HG03103 (cell line): ENCODE results near the gene DCDC2C.

Experiments used
- ATAC-seq: cut with Tn5 transposase; IDR thresholded peaks from one replicate; pipeline ENCODE4 v1.9.1; 2021; ENCODE audit warnings: low read depth; ENCODE audit not compliant: unreplicated experiment

DCDC2C gene

GRCh38 chr2:3741867-3742602, 38.7 kb downstream of the DCDC2C start:
- ATAC-seq = no peak

- no peak for ATAC-seq
These were observed 39.6 kb downstream of the DCDC2C start for GRCh38 chr2:3742743-3743508.

- ATAC-seq = no peak
These were observed 40.7 kb downstream of the DCDC2C start for GRCh38 chr2:3743951-3744555.

- no peak for ATAC-seq
These were observed 42.5 kb downstream of the DCDC2C start for GRCh38 chr2:3745920-3746319.

- ATAC-seq = no peak
These were observed 43.8 kb downstream of the DCDC2C start for GRCh38 chr2:3747032-3747654.

- ATAC-seq = no peak
These were observed 44.5 kb downstream of the DCDC2C start for GRCh38 chr2:3747826-3748225.

GRCh38 chr2:3749201-3749600, 45.8 kb downstream of the DCDC2C start:
- ATAC-seq = no peak

- no peak for ATAC-seq
These were observed 47.9 kb downstream of the DCDC2C start for GRCh38 chr2:3751251-3751650.

- no peak for ATAC-seq
These were observed 48.4 kb downstream of the DCDC2C start for GRCh38 chr2:3751806-3752205.

- no peak for ATAC-seq
These were observed 49.0 kb downstream of the DCDC2C start for GRCh38 chr2:3752376-3752775.

- no peak for ATAC-seq
These were observed 50.2 kb downstream of the DCDC2C start for GRCh38 chr2:3753561-3753960.

GRCh38 chr2:3754280-3754679, 50.9 kb downstream of the DCDC2C start:
- ATAC-seq = no peak

- ATAC-seq = no peak
These were observed 51.4 kb downstream of the DCDC2C start for GRCh38 chr2:3754795-3755194.

GRCh38 chr2:3755277-3755676, 51.9 kb downstream of the DCDC2C start:
- no peak for ATAC-seq

- no peak for ATAC-seq
These were observed 52.9 kb downstream of the DCDC2C start for GRCh38 chr2:3756306-3756705.

GRCh38 chr2:3758906-3759305, 55.5 kb downstream of the DCDC2C start:
- ATAC-seq = no peak

- no peak for ATAC-seq
These were observed 56.0 kb downstream of the DCDC2C start for GRCh38 chr2:3759331-3759730.

- ATAC-seq = no peak
These were observed 56.4 kb downstream of the DCDC2C start for GRCh38 chr2:3759761-3760160.

GRCh38 chr2:3761272-3761671, 57.9 kb downstream of the DCDC2C start:
- no peak for ATAC-seq

GRCh38 chr2:3762771-3763447, 59.5 kb downstream of the DCDC2C start:
- no peak for ATAC-seq

GRCh38 chr2:3766824-3767223, 63.4 kb downstream of the DCDC2C start:
- no peak for ATAC-seq
